Measurements from ENCODE around the gene CLEC14A. TPM values are rescaled to one million over a fixed set of nuclear protein-coding genes. Genes with fewer than 3 reads are reported as not detected.

CLEC14A gene
- total and polyA plus RNA-seq, 9 of the 15 experiments (the other 6 are each of a cell fraction or from before 2014, with no cell fraction given): not detected

GRCh38 chr14:38209572-38210557 is 46.0 kb downstream of the CLEC14A start:
- Histone ChIP-seq H3K27ac (ENCODE audit: extremely low read depth, low read depth, low read length) (no peak overlapping the region), H3K4me2 (ENCODE audit: insufficient read depth, low read length) (no peak overlapping the region), H3K79me2 (ENCODE audit: control insufficient read depth, insufficient read depth, low read length) (no peaks in the 10 kb centered on the region), H4K20me1 (replicated peaks; ENCODE audit: control insufficient read depth, insufficient read depth, low read length) (no peaks in the 10 kb centered on the region), H3K27me3 (ENCODE audit: control insufficient read depth in 2 of 2, insufficient read depth in 2 of 2, low read length in 2 of 2) (no peaks in the 10 kb centered on the region), H3K36me3 (ENCODE audit: control insufficient read depth, insufficient read depth, low read length) (no peaks in the 10 kb centered on the region), H3K4me1 (replicated peaks in 1 of 2; ENCODE audit: control insufficient read depth in 2 of 2, insufficient read depth in 2 of 2, low read length in 2 of 2) (no peaks in the 10 kb centered on the region), H3K9ac (ENCODE audit: insufficient read depth in 1 of 2, low read depth in 2 of 2, low read length in 2 of 2) (no peak overlapping the region), H3K9me1 (ENCODE audit: control insufficient read depth, insufficient read depth, low read length) (no peaks in the 10 kb centered on the region), H2AFZ (ENCODE audit: low read depth, low read length) (no peak overlapping the region), H3K4me3 (no peak overlapping the region), H3K9me3 (replicated peaks; ENCODE audit: control insufficient read depth, insufficient read depth, low read depth, low read length) (no peaks in the 10 kb centered on the region)
- no peak for FAIRE-seq
- TF ChIP-seq FUS (optimal IDR thresholded peaks at IDR 0.05; ENCODE audit: low read depth, low read length) (no peak), VEZF1 (CRISPR knock-in tag; IDR thresholded peaks at IDR 0.05) (no peak), IFI16 (CRISPR knock-in tag; IDR thresholded peaks at IDR 0.05) (no peak)
- ChIA-PET POLR2A (no interaction called here), CTCF (ENCODE audit: low intra/inter-chr PET ratio) (no interaction called here)
- in situ Hi-C loops (cut with MboI): no loop called here
- 1% methylated on average over 33 of the region's 69 CpGs for WGBS (ENCODE audit: insufficient coverage, low coverage, missing lambda C conversion rate)
- intact Hi-C loops (cut with micrococcal nuclease): no loop called here
- no peak for DNase-seq (ENCODE audit: extremely low read depth in 1 of 4, low spot score in 3 of 4)
- no TSS peak for BruUV-seq (replicated peaks)
- no peak for ATAC-seq
